HG03159 (cell line): Measurements from ENCODE around the gene MIPOL1.
"Not testable (repeated sequence)": the region's sequence is repeated elsewhere in the genome, so short reads cannot be mapped to it uniquely, and the experiment has no call there.

Experiments
- ATAC-seq: cut with Tn5 transposase; IDR thresholded peaks from one replicate; pipeline ENCODE4 v1.9.1; 2021; ENCODE audit warnings: mild to moderate bottlenecking, moderate library complexity; ENCODE audit not compliant: unreplicated experiment

Gene MIPOL1

DNA sequence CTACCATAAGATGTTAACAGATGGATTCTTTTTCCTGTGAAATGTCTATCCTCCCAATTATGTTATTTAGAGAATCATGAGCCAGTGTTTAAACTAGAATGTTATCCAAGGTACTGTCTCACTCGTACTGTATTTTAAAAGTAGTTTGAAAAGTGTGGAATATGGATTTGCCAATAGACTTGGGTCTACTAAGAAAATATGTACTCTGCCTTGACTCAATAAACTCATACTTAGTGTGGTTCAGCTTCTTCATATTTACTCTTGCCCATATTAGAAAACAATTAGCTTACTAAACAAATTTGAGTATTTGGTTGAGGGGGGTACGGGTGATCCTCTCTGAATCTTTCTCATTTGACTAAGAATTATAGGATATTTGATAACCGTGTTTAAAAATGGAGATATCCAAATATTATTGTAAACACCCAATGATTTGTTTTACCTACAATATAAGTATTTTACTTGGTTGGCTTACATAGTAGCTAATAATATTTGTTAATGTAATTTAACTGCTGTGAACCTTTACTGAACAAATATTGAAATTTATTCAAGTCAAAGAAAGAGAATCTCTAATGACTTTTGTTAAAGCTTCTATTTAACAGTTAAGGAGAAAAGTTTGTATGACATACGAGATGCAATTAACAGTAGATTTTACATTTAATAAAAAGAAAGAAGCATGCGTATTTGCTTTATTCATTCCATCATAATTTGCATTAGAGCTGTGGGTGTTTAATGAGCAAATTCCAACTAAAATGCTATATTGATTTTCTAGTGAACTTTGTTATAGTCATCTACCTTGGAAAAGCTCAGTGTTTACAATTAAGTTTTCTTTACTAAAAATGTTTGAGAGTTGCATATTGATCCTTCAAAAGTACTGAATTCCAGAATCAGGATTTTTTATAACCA is 81.2 kb downstream of the MIPOL1 start:
- ATAC-seq, result no peak

DNA sequence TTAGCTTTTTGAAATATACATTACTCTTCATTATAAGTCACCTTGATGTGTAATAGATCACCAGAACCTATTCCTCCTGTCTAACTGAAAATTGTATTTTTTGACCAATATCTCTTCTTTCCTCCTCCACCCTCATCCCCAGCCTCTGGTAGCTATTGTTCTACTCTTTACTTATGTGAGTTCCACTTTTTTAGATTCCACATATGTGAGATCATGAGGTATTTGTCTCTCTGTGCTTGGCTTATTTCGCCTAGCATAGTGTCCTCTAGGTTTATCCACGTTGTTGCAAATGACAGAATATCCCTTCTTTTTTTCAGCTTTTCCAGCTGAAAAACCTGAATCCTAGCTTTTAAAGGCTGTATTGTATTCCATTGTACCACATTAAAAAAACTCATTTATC is 82.1 kb downstream of the MIPOL1 start:
- ATAC-seq, result no peak

DNA sequence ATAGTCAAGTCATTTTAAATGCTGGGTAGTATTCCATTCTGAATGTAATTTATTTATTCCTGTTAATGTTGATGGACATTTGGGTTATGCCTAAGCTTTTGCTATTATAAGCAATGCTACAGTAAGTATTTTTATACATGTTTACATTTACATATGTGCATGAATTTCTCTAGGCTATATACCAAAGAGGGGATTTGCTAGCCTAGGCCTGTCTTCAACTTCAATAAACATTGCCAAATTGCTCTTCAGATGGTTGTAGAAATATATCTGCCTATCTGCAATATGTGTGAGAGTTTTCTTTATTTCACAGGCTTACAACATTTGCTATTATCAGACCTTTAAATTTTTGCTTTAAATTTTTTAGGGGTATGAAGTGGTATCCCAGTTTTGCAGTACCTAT is 87.0 kb downstream of the MIPOL1 start:
- ATAC-seq, result no peak

DNA sequence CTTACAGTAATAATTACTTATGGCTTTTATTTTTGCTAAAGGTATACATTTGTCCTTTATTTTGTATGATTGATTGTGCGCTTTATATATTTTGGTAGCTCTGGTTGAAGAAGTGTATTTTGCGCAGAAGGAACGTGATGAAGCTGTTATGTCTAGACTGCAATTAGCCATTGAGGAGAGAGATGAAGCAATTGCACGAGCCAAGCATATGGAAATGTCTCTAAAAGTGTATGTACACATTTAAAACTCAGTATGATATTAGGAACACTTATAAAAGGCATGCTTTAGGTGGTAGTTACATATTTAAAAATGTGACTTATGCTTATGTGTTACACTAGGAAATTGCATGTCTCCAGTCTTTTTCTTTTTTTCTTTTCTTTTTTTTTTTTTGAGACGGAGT is 87.5 kb downstream of the MIPOL1 start:
- no peak for ATAC-seq

DNA sequence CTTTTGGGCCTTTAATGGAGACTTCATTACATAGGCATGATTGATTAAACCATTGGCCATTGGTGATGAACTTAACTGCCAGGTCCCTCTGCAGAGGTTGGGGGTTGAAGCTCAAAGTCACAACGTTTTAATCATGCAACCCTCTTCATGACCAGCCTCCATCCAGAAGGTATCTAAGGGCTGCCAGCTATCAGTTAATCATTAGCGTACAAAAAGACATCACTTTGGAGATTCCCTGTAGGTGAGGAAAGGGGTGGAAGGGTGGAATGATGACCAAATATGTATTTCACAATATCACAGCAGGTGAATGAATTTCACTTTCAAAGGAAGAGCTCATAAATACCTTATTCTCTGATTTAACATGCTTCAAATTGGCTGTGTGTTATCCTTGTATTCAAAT is 92.0 kb downstream of the MIPOL1 start:
- no peak for ATAC-seq

DNA sequence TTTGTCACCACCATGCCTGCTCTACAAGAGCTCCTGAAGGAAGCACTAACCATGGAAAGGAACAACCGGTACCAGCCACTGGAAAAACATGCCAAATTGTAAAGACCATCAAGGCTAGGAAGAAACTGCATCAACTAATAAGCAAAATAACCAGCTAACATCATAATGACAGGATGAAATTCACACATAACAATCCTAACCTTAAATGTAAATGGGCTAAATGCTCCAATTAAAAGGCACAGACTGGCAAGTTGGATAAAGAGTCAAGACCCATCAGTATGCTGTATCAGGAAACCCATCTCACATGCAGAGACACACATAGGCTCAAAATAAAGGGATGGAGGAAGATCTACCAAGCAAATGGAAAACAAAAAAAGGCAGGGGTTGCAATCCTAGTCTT is 97.5 kb downstream of the MIPOL1 start:
- not testable (repeated sequence) for ATAC-seq

DNA sequence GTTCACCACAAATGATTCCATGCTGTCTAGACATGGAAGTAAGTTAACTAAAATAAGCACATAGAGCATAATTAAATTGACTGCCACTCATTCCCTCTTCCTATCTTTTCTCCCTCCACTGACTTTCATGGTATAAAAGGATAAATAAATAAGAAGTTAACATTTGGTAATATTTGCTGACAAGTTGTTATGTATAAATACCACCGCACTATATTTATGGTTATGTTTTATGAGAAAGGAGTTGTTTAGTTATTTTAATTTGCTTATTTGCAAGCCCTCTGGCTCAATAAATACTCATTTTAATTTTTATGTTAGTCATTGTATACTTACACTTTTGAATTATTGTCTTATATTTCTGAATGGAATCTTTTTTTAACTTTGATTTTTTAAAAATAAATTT is 113.5 kb downstream of the MIPOL1 start:
- no peak for ATAC-seq

DNA sequence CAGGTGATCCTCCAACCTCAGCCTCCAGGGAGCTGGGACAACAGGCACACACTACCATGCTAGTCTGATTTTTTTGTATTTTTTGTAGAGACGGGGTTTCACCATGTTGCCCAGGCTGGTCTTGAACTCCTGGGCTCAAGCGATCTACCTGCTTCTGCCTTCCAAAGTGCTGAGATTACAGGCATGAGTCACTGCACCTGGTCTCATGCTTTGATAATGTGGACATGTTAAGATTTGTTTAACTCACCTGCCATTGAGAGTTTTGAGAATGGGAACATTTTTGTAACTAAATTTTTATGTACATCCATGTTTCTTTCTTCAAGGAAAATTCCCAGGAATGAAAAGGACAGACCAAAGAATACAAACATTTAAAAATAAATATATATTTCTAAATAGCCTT is 121.2 kb downstream of the MIPOL1 start:
- ATAC-seq, result no peak

DNA sequence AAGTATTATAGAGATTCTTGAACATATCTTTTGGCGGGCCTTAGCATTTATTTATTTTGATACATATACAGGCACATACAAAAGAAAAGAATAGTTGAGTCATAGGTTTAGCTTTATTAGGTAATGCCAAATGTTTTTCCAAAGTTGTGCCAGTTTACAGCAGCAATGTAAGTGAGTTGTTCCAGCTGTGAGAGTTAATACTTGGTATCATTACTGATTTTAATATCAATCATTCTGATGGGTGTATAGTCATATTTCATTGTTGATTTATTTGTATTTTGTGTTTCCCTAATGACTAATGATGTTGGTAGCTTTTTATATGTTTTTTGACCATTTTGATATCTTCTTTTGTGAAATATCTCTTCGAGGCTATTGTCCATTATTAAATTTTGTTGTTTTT is 122.4 kb downstream of the MIPOL1 start:
- no peak for ATAC-seq

DNA sequence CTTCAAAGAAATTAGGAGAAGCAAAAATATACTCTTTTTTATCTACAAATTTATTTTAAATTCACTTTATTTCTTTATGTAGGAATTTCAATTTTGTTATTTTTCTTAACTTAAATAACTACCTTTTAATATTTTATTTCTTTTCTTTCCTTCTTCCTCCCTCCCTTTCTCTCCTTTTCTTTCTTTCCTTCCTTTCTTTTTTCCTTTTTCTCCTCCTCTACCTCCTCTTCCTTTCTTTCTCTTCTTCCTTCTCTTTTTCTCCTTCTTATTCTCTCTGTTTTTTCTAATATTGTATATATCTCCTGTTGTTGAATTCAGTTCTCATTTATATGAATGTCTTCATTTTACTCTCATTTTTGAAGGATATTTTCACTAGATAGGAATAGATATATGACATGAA is 127.6 kb downstream of the MIPOL1 start:
- no peak for ATAC-seq

DNA sequence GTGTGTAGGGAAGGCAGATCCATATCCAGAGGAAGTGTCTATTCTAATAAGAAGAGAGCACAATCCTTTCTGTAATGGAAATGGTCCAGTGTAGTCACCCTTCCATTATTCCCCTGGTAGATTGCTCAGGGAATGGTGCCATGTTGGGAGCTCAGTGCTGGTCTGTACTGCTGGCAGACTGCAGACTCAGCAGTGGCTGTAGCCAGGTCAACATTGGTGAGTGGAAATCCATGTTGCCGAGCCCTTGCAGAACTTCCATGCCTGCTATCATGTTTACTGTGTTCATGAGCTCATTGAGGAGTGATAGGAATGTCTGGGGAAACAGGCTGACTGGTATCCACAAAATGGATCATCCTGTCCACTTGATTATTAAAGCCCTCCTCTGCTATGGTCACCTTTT is 128.7 kb downstream of the MIPOL1 start:
- ATAC-seq, result no peak

DNA sequence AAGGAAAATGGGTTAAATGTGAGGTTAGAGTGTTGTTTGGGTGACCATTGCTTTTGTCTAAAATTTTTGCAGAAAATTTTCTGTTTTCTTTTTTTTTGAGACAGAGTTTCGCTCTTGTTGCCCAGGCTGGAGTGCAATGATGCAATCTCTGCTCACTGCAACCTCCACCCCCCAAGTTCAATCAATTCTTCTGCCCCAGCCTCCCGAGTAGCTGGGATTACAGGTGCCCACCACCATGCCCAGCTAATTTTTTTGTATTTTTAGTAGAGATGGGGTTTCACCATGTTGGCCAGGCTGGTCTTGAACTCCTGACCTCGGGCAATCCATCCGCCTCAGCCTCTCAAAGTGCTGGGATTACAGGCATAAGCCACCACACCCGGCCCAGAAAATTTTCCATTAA is 130.2 kb downstream of the MIPOL1 start:
- not testable (repeated sequence) for ATAC-seq

DNA sequence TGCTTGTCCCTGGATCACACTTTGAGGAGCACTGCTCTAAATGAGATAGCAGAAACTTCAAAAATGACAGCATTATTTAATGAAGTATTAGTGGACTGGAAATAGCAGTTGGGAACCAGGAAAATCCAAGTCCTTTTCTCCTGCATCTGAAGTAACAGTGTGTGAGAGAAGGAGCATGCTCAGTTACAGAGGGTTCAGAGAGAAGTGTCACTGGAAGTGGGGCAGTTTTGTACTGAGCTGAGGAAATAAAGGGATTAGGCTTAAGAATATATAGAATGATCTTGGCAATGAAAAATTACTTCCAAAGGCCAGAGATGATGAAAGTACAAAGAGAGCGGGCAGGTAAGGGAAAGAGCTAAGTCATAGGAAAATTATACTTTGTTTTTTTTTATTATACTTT is 130.9 kb downstream of the MIPOL1 start:
- ATAC-seq, result no peak

DNA sequence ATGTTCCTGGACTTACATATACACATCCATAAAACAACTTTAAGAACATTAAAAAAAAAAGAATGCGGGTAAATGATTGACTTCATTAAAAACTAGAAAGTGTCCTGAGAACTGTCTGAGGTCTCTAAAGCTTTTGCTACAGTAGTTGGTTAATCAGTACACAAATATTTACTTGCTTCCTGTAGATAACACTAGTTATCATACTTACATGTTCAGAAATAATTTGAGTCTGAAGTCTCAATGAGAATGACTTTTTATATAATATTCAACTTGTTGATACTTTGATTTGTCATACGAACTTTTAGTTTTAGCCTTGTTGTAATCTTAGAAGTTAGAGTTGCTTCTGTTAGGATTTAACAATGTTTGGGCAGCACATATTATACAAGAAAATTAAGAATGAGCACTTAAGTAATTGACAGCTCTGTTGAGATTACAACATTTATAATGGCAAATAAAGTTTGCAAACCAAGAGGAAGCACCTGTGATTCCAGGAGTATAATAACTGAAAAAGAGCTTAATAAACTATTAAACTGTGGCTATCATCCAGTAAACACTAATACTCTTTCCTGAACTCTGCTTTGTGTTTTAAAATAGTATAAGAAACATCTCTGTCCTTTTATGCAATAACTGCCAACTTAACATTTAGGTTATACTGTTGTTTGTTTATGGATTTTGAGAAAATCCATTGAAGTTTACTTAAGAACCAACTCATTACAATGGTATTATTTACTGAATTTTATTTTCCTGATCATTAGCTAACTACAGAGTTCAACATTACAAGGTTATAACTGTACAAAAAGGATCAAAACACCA is 131.7 kb downstream of the MIPOL1 start:
- no peak for ATAC-seq

DNA sequence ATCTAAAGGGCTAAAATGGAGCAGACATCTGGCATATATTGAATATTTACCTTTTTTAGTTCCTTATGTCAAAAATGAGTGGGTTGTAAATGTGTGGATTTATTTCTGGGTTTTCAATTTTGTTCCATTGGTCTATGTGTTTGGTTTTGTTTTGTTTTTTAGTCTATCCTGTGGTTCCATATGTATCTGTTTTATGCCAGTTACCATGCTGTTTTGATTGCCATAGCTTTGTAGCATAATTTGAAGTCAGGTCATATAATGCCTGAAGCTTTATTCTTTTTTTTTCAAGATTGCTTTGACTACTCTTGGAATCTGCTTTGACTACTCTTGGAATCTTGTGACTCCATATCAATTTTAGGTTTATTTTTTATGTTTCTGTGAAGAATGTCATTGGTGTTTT is 133.2 kb downstream of the MIPOL1 start:
- ATAC-seq, result no peak

DNA sequence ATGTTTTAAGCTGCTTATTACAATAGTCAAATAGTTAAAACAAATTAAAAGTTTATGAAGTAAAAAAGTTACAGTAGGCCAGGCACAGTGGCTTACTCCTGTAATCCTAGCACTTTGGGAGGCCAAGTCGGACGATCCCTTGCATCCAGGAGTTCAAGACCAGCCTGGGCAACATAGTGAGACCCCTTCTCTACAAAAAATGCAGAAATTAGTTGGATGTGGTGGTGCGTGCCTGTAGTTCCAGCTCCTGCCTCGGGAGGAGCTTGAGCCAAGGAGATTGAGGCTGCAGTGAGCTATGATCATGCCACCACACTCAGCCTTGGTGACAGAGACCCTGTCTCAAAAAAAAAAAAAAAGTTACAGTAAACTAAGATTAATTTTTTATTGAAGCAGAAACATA is 142.6 kb downstream of the MIPOL1 start:
- no peak for ATAC-seq

DNA sequence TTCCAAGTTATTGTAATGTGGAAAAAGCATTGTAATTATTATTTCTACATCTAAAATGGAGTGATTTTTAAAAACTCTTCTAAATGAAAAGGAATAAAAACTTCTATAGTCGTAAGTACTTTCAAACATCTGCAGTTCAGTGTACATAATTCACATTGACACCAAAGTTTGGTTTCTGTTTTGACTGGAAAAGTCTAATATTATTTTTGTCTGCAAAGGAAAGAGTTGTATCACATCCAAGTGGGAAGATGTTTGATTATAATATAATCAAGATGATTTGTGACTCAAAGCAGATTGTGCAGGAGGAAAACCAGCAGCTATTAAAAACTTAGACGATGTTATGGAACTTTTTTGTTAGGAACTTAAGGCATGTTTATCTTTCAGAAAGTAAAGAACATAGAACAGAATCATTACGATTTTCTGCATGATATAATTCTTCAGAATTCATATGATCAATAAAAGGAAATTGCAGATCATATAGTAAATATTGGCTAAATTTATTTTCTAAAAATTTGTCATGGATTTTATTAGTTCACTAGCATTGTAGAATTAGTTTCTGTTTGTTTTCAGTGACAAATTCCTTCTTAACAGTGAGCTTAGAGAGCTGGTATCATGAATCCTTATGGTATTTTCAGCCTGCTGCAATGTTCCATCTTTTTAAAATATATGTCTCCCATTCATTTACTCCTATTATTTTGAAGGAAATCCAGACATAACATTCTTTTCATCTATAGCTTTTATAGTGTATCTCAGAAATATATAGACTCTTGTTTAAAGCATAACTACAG is 145.8 kb downstream of the MIPOL1 start:
- no peak for ATAC-seq

DNA sequence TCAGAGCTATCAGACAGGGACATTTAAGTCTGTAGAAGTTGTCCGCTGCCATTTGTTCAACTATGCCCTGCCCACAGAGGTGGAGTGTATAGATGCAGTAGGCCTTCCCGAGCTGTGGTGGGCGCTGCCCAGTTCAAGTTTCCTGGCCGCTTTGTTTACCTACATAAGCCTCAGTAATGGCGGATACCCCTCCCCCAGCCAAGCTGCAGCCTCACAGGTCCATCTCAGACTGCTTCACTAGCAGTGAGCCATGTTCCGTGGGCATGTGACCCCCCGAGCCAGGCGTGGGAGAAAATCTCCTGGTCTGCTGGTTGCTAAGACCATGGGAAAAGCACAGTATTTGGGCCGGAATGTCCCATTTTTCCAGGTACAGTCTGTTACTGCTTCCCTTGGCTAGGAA is 165.9 kb downstream of the MIPOL1 start:
- ATAC-seq, result no peak

DNA sequence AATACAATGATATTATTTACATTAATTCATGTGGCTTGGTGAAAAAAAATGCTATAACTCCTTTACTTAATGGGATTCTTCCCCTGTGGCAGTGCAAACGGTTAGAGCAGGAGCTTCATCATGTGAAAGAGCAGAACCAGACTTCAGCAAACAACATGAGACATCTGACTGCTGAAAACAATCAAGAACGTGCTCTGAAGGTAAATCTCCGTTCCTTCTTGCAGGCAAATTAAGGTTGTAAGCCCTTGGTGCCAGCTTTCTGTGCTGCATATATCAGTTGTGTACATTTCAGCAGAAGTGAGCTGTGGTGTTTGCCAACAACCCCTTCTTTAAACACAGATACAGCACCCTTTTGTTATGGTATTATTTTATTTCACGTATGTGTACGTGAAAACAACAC is 171.7 kb downstream of the MIPOL1 start:
- no peak for ATAC-seq

DNA sequence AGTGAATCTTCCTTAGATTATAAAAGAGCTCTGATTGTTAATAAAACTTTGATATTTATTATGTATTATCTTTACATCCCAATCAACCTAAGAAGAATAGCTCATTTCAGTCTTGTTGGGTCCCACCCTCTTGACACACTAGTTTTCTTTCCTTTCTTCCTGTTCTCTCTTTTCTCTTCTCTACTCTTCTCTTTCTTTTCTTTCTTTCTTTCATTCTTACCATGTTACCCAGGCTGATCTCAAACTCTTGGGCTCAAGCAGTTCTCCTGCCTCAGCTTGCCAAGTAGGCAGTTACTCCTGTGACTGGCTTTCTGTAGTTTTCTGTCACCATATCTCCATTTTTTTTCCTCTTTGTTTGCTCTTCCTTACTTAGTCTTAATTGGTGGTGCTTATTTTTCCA is 177.8 kb downstream of the MIPOL1 start:
- ATAC-seq, result no peak

DNA sequence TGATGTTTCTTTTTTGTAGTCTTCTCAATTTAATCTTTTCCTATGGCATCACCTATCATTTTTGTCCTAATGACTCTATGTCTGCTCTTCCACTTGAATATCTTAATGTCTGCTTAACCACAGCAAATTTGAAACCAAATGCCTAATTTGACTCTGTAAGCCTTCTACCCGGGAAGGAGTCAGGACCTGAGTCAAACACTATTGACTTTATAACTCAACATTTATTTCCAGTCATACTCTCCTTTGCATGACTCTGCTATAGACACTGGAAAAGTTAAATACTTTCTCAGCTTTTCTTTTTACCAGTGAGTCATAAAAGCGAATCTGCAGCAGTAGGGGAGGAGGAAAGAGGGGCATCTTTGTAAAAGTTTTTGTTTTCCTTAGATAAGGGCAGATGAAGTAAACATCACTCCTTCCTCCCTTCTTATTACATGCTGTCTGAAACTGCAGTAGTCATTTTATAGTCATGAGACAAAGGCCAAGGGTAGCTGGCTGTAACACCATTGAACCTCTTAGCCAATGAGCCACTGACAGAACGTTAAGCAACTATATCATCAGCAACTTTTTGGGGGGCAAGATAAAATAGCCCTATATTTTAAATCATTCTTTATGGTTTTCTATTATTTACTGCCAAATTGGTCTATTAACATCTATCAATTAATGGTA is 179.3 kb downstream of the MIPOL1 start:
- no peak for ATAC-seq
